GM13976 (cell line): Measurements from ENCODE around the gene SPARC.

Experiments used
- DNase-seq: peaks from one replicate; pipeline ENCODE4 v3.0.0; 2012; ENCODE audit warnings: low spot score
- CTCF ChIP-seq: IDR thresholded peaks from 2 replicates; pipeline ENCODE4 v1.5.1; 2012; ENCODE audit warnings: borderline replicate concordance, mild to moderate bottlenecking; ENCODE audit not compliant: insufficient read depth; ENCODE audit errors: extremely low read depth, missing control alignments, control extremely low read depth
- in situ Hi-C: fragments of 300-500 bp; cut with MboI; formaldehyde crosslinking; loops from one replicate; pipeline ENCODE4 v1.12.0; 2022; ENCODE audit warnings: low sequenced_read_pairs, mixed read lengths, inconsistent platforms; ENCODE audit not compliant: unreplicated experiment

Gene SPARC

GRCh38 chr5:151722546-151722945 lies 35.8 kb upstream of the SPARC start:
- in situ Hi-C loops = no loop called here
- DNase-seq = no peak
- TF ChIP-seq CTCF = no peak

- no peak for DNase-seq
These were observed 35.2 kb upstream of the SPARC start for GRCh38 chr5:151721812-151722391.

GRCh38 chr5:151721087-151721646 lies 34.5 kb upstream of the SPARC start:
- DNase-seq = peak; percentile 57
- in situ Hi-C loops = no loop called here
- TF ChIP-seq CTCF = no peak

More at GRCh38 chr5:151721812-151722391, 35.2 kb upstream of the SPARC start:
- no peak for TF ChIP-seq CTCF
- in situ Hi-C loops = no loop called here

GRCh38 chr5:151720215-151720614 lies 33.5 kb upstream of the SPARC start:
- no peak for DNase-seq
- no peak for TF ChIP-seq CTCF
- in situ Hi-C loops = no loop called here

GRCh38 chr5:151719228-151720000 lies 32.7 kb upstream of the SPARC start:
- no peak for DNase-seq
- in situ Hi-C loops = loop anchor here (10.0 kb wide), 1 partner anchor 55 kb away; no protein-coding TSS in a partner anchor
- peak; percentile 56 for TF ChIP-seq CTCF

GRCh38 chr5:151718646-151719045 lies 31.9 kb upstream of the SPARC start:
- no peak for DNase-seq
- in situ Hi-C loops = loop anchor here (10.0 kb wide), 1 partner anchor 54 kb away; no protein-coding TSS in a partner anchor
- no peak for TF ChIP-seq CTCF
